IPS-18a (cell line): Measurements from ENCODE around the gene MYOD1.

ENCODE experiments used
- H3K27ac ChIP-seq: one replicate; pipeline ENCODE4 v1.5.1; 2013; ENCODE audit warnings: low read length
- H3K27me3 ChIP-seq: one replicate; pipeline ENCODE4 v1.6.1; 2013; ENCODE audit warnings: mild to moderate bottlenecking, low read length; ENCODE audit not compliant: control insufficient read depth, insufficient read depth
- H3K36me3 ChIP-seq: one replicate; pipeline ENCODE4 v1.6.1; 2013; ENCODE audit warnings: low read depth, low read length; ENCODE audit not compliant: control insufficient read depth
- H3K4me1 ChIP-seq: one replicate; pipeline ENCODE4 v1.6.1; 2013; ENCODE audit warnings: low read depth, low read length; ENCODE audit not compliant: control insufficient read depth
- H3K4me3 ChIP-seq: one replicate; pipeline ENCODE4 v1.5.1; 2013; ENCODE audit warnings: low read length
- H3K9ac ChIP-seq: one replicate; pipeline ENCODE4 v1.6.1; 2013; ENCODE audit warnings: mild to moderate bottlenecking, low read length, moderate library complexity
- H3K9me3 ChIP-seq: one replicate; pipeline ENCODE4 v1.6.1; 2013; ENCODE audit warnings: low read depth, low read length; ENCODE audit not compliant: control insufficient read depth

MYOD1 gene

DNA sequence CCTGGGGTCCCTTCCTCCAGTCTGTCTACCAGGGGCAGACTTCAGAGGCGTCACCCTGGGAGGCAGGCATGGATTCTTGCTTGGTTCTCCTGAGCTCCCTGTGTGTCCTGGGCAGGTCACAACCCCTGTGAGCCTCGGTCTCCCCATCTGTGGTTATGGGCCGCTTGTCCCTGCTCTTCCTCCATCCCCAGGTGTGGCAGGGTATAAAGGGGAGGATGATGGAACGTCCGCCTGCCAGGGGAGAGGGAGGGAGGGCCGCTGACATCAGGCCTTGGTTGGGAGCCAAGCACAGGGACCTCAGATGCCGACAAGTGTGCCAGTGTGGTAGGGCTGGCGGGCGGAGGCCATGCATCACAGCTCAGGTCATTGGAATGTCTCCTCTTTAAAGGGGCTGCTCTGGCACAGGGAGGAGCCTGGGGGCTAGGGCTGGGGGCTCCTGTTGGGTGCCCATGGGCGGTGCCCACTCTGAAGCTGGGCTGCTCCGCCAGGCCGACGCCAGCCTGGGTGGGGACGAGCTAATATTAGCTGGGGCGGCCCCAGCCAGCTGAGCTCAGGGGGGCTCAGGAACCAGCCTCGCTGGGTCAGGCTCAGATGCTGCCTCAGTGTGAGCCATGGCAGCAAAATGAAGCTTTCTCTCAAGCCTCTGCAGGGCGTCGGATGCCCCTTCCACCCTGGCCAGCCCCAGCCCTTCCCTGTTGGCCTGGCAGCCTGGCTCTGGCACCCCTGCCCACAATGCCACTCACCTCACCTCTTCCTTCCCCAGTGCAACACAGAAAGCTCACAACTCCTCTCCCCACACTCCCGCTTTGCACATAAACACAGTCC is 28.0 kb downstream of the MYOD1 start:
- H3K9ac ChIP-seq, result no peak overlapping the region
- no peaks in the 10 kb centered on the region for H3K27me3 ChIP-seq
- H3K36me3 ChIP-seq, result no peaks in the 10 kb centered on the region

DNA sequence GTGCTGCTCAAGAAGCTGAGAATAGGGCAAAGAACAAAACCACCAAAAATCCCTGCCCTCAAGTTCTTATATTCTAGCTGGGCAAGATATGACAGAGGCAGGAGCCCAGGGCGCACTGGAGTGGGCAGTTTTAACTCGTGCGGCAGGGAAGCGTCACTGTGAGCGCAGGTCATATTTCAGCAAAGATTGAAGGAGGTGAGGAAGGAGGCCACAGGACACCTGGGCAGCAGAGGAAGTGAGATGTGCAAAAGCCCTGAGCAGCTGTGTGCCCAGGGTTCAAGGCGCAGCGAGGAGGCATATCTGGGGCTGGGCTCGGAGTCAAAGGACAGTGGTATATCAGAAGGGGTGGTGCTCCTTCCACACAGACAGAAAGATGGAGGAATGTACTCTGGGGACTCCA is 28.7 kb downstream of the MYOD1 start:
- H3K36me3 ChIP-seq, result no peaks in the 10 kb centered on the region
- no peaks in the 10 kb centered on the region for H3K9me3 ChIP-seq
- no peaks in the 10 kb centered on the region for H3K4me1 ChIP-seq
- no peak overlapping the region for H3K27ac ChIP-seq
- no peak overlapping the region for H3K9ac ChIP-seq
- no peaks in the 10 kb centered on the region for H3K27me3 ChIP-seq
- no peak overlapping the region for H3K4me3 ChIP-seq

More for the DNA sequence above, 28.0 kb downstream of the MYOD1 start:
- no peak overlapping the region for H3K4me3 ChIP-seq
- H3K9me3 ChIP-seq, result no peaks in the 10 kb centered on the region
- no peak overlapping the region for H3K27ac ChIP-seq
- H3K4me1 ChIP-seq, result no peaks in the 10 kb centered on the region

DNA sequence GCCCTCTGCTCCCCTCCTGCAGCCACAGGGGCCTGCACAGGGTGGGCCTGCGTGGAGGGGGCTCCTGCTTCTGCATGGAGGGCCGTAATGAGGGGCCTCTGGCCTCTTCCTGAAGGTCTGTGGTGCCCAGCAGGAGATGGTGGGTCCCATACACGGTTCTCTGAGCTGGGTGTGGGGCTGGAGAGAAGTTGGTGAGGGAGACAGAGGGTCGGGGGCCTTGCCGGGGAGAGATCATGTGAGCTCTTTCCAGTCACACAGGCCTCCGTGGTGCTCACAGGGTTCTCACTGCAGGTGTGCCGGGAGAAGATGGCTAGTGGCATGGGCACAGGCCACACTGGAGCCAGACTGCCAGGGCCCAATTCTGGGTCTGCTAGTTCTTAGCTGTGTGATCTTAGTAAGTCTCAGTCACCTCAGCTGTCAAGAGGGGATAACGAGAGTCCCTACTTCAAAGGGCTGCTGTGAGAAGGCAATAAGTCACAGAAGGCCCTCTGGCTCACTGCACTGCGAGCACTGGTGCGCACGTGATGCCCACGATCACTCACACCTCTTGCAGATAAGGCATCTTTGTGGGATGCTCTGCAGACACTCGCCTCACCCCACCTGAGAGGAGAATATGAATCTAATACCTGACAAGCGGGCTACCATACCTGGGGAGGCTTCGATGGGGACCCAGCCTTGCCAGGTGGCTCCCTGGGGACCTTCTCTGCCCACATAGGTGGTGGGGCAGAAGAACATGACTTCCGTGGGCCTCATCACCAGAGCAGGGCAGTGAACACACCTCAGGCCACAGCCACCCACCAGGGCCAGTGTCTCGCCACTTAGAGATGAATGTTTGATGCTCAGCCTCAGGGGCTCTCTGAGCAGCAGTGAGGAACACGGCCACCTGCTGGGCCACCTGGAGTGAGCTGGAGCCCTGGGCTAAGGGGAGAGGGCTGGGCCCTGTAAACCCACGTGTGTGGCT is 29.7 kb downstream of the MYOD1 start:
- no peak overlapping the region for H3K27ac ChIP-seq
- no peak overlapping the region for H3K4me3 ChIP-seq
- no peaks in the 10 kb centered on the region for H3K36me3 ChIP-seq
- no peak overlapping the region for H3K9ac ChIP-seq
- H3K27me3 ChIP-seq, result no peaks in the 10 kb centered on the region
- H3K9me3 ChIP-seq, result no peaks in the 10 kb centered on the region
- no peaks in the 10 kb centered on the region for H3K4me1 ChIP-seq

GRCh38 chr11:17750013-17750800 is 30.8 kb downstream of the MYOD1 start:
- Histone ChIP-seq H3K4me1 (no peaks in the 10 kb centered on the region), H3K9me3 (no peaks in the 10 kb centered on the region), H3K36me3 (no peaks in the 10 kb centered on the region), H3K4me3 (no peak overlapping the region), H3K27ac (no peak overlapping the region), H3K9ac (no peak overlapping the region), H3K27me3 (no peaks in the 10 kb centered on the region)

GRCh38 chr11:17750801-17751165 is 31.4 kb downstream of the MYOD1 start:
- H3K27ac ChIP-seq, result no peak overlapping the region
- no peaks in the 10 kb centered on the region for H3K4me1 ChIP-seq
- no peak overlapping the region for H3K4me3 ChIP-seq
- H3K9ac ChIP-seq, result no peak overlapping the region
- H3K9me3 ChIP-seq, result no peaks in the 10 kb centered on the region
- no peaks in the 10 kb centered on the region for H3K36me3 ChIP-seq
- H3K27me3 ChIP-seq, result no peaks in the 10 kb centered on the region

DNA sequence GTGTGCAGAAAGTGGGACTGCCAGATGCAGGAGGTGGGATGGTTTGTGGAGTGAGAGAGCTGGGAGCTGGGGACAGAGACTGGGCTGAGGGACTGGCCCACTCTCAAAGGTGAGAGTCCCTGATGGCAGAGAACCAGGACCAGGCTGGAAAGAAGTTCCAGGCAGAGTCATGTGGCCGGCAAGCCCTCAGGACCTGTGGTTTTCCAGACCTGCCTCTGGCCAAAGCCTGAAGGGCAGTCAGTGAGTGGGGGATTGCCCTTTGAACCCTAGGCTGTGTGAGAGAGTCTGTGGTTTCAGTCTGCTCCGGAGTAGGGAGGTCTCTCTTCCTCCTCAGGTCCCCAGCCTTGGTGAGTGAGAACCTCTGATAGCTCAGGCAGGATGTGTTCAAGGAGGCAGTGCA is 32.2 kb downstream of the MYOD1 start:
- Histone ChIP-seq H3K4me1 (no peaks in the 10 kb centered on the region), H3K27ac (no peak overlapping the region)

GRCh38 chr11:17752144-17752543 is 32.8 kb downstream of the MYOD1 start:
- Histone ChIP-seq H3K9ac (no peak overlapping the region), H3K27me3 (no peaks in the 10 kb centered on the region), H3K9me3 (no peaks in the 10 kb centered on the region), H3K36me3 (no peaks in the 10 kb centered on the region), H3K4me1 (no peaks in the 10 kb centered on the region), H3K27ac (no peak overlapping the region), H3K4me3 (no peak overlapping the region)

More for the DNA sequence above, 32.2 kb downstream of the MYOD1 start:
- no peak overlapping the region for H3K4me3 ChIP-seq
- H3K9me3 ChIP-seq, result no peaks in the 10 kb centered on the region
- no peaks in the 10 kb centered on the region for H3K27me3 ChIP-seq
- H3K9ac ChIP-seq, result no peak overlapping the region
- no peaks in the 10 kb centered on the region for H3K36me3 ChIP-seq

- Histone ChIP-seq H3K4me3 (no peak overlapping the region), H3K36me3 (no peaks in the 10 kb centered on the region), H3K27ac (no peak overlapping the region), H3K4me1 (no peaks in the 10 kb centered on the region), H3K9me3 (no peaks in the 10 kb centered on the region), H3K27me3 (no peaks in the 10 kb centered on the region), H3K9ac (no peak overlapping the region)
Measured at GRCh38 chr11:17753153-17753552, 33.8 kb downstream of the MYOD1 start.

DNA sequence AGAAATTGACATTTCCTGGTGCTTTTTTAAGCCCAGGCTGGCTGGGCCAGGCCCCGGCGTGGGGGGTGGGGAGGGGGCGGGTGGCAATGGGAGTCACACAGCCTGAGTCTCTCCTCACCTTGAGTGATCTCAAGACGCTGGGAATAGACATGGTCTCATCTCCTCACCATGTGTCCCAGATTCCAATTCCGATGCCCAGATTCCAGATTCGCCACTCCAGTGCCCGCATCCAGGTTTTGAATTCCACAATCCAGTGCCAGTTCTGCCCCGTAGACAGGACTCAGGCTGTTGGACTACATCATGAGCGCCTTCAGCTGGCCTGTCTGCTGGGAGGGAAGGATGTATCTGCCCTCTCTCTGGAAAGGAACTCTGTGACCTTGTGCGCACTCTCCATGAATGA is 34.3 kb downstream of the MYOD1 start:
- H3K27ac ChIP-seq, result no peak overlapping the region
- H3K9me3 ChIP-seq, result no peaks in the 10 kb centered on the region
- H3K36me3 ChIP-seq, result no peaks in the 10 kb centered on the region
- no peak overlapping the region for H3K9ac ChIP-seq
- no peaks in the 10 kb centered on the region for H3K27me3 ChIP-seq
- no peaks in the 10 kb centered on the region for H3K4me1 ChIP-seq
- H3K4me3 ChIP-seq, result no peak overlapping the region

- H3K27me3 ChIP-seq, result no peaks in the 10 kb centered on the region
- no peak overlapping the region for H3K27ac ChIP-seq
- H3K9ac ChIP-seq, result no peak overlapping the region
- no peaks in the 10 kb centered on the region for H3K9me3 ChIP-seq
- no peaks in the 10 kb centered on the region for H3K36me3 ChIP-seq
- H3K4me3 ChIP-seq, result no peak overlapping the region
- no peaks in the 10 kb centered on the region for H3K4me1 ChIP-seq
Measured at GRCh38 chr11:17755891-17756290, 36.5 kb downstream of the MYOD1 start.
